KG1 (cell line): ENCODE data around the gene TNFRSF8.

Source experiments
- DNase-seq: peaks from one replicate; lab custom pipeline; 2025; lab: John Stamatoyannopoulos, UW

Gene TNFRSF8

DNA sequence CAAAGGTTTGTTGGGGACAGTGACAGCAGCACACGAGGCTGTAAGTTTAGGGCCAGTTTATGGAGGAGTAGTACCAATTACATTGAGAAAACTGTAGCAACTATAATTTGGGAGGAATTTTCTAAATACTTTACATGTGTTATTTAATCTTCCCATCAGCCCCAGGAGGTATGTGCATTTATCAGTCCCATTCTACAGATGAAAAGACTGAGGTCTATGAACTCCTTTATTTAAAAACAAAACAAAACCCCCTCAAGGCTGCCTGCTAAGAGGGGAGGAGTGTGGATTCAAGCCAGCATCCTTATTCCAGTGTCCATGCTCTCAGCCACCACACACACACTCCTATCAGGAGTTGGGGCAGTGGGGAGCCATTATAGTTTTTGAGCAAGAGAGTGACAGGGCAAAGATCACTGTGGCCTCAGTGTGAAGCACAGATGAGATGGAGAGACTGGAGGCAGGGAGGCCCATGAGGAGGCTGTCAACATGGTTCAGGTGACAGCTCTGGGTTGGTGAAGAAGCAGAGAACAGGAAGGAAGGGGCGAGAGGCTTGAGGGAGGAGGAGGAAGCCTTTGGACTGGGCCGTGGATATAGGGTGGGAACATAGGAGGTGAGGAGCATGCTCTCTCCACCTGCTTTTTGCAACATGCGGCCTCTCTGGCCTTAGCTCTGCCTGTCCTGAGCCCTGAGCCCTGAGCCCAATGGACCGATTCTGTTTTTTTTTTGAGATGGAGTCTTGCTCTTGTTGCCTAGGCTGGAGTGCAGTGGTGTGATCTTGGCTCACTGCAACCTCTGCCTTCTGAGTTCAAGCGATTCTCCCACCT is 113.4 kb downstream of the TNFRSF8 start:
- DNase-seq, result no peak

DNA sequence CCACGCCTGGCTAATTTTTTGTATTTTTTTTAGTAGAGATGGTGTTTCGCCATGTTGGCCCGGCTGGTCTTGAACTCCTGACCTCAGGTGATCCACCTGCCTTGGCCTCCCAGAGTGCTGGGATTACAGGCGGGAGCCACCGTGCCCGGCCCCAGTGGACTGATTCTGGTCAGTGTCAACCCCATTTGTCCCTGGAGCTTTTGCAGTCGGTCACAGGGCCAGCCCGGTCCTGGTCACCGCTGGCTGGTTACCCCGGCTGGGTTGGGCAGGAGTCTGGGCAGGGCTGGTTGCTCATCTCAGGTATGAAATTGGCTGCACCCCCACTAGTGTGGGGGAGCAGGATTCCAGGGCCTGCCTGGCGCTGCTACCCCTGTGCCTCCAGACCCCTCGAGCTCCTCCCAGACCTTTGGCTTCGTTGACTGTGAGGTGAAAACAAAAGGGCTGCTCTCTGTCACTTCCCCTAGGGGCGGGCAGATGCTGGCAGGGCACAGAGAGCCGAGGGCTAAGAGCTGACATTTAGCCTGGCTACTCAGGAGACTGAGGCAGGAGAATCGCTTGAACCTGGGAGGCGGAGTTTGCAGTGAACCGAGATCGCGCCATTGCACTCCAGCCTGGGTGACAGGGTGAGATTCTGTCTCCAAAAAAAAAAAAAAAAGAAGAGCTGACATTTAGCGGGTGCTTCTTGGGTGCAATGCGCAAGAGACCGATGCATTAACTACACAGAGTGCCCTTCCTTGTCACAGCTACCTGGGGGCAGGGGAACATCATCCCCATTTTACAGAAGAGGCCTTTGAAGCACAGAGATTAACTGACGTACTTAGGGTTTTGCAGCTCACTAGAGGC is 114.3 kb downstream of the TNFRSF8 start:
- no peak for DNase-seq

DNA sequence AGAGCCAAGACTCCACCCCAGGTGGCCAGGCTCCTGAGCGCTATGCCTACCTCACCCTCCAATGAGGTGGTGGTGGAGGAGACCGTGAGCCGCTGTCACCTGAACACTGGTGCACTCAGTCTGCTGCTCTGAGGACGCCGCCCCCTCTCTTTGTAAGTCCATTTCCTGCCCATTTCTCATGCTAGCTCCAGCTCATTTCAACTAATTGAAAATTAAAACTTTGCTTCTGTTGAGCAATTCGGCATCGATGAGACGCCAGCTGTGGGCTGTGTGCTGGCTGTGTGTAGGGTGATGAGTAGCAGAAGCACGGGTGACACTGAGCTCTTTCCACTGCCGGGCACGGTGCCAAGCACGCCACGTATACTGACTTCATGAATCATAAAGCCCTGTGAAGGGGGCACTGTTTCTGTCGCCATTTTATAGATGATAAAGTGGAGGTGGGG is 114.9 kb downstream of the TNFRSF8 start:
- DNase-seq, result no peak

DNA sequence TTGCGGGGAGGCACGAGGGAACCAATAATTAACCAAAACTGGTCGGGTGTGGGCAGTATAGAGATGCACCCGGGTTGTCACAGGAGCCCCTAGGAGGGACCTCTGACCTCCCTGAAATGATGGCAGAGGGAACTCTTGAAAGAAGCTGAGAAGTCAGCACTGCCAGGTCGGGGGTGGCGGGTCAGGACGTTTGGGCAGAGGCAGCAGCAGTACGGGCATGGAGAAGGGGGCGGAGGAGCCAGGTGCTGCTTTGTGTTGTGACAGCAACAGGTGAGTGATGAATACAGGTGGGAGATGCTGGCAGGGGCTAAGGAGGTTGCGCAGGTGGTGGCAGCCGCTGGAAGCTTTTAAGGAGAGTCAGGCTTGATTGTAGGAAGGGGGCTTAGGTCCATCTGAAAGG is 115.4 kb downstream of the TNFRSF8 start:
- DNase-seq, result no peak

DNA sequence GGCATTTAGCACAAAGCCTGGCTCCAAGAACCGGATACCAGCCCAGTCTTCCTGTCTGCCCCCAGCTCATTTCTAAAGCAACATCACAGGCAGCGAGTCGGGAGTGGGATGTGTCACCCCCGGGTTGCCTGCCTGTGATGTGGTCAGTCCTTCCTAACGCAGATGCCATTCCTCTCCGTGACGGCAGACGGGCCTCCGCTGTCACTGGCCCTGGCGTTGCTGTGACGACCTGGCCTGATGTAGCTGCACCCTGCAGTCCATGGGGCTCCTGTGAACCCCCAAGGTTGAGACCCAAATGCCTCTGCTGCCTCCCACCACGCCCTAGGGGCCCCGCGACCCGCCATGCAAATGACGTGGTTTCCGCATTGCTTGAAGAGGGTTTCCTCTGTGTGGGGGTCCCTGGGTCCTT is 116.0 kb downstream of the TNFRSF8 start:
- no peak for DNase-seq

DNA sequence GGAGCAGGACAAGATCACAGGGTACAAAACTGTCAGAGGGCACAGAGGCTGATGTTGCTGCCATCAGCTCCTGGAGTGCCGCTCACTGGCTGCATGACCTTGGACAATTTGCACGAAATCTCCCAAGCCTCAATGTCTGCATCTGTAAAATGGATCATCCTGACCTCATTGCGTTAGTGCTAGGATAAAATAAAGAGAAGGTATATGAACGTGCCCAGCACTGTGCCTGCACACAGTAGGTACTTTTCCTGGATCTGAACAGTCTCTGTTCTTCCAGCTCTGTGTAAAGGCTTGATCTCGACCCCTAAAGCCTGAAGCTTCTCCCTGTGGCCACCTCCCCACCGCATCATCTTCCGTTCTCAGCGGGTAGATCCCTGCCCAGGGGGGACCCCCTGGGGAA is 116.6 kb downstream of the TNFRSF8 start:
- no peak for DNase-seq

DNA sequence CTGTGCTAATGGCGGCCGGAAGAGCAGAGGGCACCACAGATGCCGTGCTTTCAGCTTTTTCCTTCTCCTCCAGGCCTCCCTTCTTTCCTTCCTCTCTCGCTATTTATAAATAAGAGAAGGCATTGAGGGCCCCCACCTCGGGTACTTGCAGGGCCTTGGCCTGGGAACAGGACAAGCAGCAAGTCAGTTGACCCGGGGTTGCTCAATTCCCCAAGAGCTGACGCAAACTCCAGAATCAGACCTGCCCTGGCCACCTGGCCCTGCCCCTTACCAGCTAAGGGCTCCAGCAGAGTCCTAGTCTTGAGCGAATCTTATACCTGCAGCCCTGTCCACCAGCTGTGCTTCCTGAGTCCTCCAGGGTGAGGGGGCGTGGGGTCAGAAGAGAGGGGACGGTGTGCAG is 117.2 kb downstream of the TNFRSF8 start:
- DNase-seq, result peak; percentile 6

DNA sequence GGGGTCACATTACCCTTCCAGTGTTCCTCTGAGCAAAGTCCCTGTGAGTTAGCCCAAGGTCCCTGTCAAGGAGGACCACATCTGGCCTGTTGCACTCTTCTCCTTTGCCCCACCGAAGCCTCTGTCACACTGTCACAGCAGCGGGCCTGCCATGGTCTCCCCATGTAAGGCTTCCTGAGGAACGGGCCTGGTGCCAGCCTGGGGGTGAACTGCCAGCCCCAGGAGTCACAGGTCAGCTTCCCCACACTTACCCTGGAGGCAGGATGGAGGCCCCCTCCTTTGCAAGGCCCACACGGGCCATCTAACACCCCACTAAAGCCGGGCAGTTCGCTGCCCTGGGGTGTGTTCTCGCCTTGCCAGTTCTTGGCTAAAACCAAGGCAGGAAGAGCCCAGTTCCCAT is 117.8 kb downstream of the TNFRSF8 start:
- no peak for DNase-seq

DNA sequence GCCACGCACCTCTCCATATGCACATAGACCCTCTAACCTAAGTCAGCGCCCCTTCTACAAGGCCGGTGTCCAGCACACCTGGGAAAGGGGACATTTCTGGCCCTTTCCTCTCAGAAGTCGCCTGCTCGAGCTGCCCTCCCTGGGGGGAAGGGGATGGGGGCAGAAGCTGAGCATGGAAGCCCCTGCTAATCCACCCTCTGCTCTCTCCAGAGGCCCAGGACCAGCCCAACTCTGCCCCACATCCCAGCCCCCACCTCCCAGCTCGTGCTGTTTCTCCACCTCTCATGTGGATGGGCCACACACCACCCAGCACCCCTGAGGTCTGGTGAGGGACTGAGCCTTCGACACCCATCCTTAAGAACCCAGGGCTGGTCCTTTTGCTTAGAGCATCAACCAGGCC is 118.5 kb downstream of the TNFRSF8 start:
- DNase-seq, result no peak

DNA sequence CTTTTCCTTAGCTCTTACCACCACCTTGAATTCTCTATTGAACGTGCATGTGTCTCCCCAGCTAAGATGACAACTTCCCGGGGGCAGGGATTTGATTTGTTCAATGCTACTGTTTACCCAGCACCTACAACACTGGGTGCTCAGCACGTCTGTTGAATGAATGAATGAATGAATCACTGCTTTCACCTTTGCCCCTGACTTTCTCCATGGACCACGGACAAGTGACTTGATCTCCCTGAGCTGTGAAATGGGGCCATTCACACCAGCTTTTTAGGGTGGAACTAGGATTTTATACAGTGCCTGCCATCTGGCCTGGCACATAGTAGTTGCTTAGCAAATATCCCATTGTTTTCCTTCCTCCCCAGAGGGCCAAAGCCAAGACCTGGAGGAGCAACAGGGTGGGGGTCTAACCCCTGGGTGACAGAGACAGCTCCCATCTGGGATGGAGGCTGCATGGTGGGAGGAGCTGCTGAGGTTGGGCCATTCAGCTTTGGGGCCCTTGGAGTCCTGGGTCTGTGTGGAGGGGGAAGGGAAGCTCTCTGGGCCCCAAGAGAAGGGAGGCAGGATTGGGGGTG is 119.4 kb downstream of the TNFRSF8 start:
- DNase-seq, result no peak

DNA sequence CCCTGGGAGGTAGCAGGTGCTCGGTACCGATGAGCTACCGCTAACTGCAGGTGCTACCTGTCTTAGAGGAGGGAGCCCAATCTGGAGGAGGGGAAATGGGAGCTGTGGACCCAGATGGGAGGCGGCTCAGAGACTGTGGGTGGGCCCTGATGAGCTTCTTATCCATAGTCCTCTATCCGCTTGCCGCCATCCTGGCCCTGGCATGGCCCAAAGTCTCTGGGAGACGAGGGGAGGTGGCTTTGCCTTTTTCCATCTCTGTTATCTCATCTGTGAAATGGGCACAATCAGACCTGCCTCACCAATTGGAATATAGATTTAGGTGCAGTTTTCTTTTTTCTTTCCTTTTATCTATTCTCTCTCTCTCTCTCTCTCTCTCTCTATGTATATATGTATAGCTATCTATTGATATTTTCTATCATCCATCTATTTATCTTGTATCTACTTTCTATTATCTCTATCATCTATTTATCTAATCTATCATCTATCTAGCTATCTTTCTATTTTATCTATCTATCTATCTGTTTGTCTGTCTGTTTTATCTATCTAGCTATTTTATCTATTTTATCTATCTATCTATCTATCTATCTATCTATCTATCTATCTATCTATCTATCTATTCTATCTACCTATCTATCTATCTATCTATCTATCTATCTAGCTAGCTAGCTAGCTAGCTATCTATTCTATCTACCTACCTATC is 120.1 kb downstream of the TNFRSF8 start:
- no peak for DNase-seq

DNA sequence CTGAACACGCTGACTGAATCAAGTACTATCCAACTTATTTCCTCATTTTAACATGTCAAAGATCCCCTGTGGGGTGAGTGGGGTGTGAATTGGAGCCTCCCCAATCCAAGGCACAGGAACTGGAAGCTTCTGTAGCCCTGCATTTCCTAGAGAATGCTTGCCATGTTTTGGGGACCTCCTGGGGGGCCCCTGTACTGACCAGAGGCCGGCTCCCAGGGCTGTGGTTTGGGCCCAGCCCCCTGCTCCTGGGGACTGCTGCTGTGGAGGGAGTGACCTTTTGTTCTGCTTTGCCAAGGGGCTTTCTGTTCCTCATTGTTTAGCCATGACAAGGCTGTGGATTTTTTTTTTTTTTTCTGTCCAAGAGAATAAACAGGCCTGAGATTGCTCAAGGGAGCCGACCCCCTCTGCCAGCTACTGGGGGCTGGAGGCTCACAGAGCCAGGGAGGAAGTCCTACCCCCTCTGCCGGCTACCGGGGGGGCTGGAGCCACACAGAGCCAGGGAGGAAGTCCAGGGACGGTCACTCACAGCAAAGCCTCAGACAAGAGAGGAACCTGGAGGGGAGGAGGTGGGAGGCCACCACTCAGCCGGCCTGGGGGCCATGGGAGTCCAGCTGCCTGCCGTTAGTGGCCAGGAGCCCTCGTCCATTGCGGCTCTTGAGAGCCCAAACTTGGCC is 121.0 kb downstream of the TNFRSF8 start:
- no peak for DNase-seq

DNA sequence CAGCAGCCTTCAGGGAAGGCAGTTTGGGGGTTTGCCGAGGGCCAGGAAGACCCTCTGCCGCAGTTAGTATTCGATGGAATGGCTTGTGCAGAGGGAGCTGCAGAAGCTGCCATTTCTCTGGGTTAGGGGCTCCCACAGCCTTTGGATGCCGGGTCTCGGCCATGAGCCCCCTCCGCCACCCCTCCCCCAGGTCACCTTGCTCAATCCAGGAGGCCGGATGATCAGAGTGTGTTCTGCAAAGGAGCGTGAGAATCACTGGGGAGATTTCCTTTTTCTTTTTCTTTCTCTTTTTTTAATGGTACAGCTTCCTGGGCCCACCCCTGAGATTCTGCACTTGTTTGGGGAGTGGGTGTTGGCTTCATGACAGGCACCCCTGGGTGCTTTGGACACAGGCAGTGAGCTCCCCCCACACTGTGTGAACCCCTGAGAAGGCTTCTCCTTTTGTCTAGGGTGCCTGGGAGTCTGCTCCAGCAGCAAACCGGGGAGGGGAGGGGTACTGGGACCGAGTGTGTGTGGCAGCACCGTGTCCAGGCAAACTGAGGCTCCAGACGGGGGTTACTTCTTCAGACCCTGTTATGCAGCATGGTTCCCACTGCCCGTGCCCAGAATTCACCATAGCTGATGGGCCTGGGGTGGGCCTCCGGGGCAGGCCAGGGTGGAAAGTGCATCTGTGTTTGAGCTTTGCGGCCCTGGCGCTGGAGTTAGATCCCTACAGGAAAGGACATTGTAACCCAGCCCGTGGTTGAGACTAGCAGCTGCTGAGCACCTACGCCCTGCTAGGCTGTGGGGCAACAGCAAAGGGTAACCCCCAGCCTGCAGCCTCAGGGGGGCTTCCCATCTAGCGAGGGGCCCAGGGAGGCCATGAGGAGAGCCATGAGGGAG is 122.2 kb downstream of the TNFRSF8 start:
- no peak for DNase-seq

DNA sequence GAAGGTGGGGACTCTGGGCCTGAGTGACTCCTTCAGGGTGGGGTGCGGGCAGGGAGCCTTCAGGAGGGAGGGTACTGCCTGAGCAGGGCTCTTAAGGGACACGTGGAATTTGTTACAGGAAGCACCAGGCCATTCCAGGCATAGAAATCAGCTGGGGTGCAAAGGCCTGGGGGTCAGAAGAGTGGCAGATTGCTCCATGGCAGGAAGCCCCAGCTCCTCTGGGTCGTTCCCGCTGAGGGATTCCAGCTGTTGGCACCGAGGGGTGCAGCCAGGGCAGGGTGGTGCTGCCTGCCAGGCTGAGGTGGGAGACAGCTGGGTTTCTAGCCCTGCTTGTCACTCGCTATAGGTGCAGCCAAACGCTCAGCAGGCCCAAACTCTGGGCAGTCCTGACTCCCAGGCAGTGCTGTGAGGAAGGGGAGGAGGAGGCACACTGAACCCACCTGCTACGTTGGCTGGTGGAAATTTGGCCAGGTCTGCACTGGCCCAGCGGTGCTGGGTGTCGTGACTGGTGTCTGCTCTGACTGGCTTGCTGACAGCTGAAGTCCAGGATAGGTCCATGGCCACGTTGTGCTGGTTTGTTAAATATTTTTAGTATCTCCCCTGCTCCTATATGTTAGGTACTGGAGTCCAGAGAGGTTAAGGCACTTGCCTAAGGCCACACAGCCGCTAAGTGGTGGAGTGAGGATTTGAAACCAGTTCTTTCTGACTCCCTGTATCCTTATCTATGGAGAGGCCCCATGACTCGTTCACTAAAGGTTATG is 123.0 kb downstream of the TNFRSF8 start:
- no peak for DNase-seq

DNA sequence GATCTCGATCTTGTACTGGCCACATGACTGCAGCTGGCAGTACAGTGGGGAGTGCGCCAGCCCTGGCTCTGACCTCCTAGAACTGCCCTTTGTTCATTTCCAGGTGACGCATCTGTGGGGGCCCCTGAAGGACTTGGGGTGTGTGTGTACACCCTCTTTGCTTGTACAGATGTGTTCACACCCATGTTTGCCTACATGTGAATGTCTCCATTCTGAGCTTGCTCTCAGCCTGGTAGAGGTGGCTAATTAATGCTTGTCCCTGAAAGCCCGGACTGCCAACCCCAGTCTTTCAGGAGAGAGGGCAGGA is 123.5 kb downstream of the TNFRSF8 start:
- no peak for DNase-seq

DNA sequence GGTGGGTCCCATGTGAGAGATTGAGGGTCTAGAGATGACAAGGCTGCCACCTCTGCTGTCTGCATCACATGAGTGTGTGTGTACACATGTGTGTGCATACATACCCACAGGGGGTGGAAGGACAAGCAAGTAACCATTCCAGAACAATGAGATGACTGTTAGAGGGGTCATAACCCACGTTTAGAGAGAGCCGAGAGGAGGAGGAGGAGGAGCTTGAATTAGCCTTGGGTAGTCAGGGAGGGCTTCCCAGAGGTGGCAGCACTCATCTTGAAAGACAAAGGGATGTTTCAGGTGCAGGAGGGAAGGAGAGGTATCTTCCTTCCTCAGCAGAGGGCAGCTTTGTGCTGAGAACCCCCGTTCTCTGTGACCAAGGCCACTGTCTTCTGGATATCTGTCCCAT is 125.0 kb downstream of the TNFRSF8 start:
- DNase-seq, result no peak

DNA sequence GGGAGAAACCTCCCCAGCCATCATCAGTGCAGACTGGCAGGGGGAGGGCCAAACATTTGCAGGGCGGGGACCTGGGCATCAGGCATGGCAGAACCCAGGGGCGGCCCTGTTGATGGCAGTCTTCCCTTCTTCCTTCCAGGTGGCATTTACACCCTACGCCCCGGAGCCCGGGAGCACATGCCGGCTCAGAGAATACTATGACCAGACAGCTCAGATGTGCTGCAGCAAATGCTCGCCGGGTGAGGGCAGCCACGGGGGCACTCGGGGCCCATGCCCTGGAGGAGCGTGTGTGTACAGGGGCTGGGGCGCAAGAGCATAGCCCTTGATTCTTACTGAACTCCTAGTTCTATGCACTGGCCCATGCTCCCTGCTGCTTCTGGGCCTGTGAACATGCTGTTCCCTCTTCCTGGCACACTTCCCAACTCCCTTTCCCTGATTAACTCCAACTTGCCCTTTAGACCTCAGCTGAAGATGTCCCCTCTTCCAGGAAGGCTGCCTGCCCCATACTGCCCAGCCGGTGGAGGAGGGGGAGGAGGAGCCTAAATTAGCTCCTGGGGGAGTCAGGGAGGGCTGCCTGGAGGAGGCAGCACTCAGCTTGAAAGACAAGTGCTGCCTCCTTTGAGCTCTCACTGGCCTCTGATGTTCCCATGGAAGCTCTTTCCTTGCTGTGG is 125.7 kb downstream of the TNFRSF8 start:
- DNase-seq, result no peak

DNA sequence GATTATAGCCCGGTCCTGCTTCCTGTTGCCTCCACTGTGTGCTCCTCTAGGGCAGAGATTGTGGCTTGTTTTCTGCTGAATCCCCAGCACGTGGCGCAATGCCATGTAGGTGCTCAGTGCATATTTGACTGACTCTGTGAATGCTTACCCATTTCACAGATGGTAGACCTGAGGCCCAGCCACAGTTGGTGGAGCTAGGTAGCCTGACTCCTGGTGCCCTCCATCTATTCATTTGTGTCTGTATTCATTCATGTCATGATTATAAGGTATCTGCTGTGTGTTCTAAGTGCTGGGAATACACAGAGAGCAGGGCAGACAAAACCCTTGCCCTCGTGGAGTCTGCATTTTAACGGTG is 126.2 kb downstream of the TNFRSF8 start:
- DNase-seq, result no peak

DNA sequence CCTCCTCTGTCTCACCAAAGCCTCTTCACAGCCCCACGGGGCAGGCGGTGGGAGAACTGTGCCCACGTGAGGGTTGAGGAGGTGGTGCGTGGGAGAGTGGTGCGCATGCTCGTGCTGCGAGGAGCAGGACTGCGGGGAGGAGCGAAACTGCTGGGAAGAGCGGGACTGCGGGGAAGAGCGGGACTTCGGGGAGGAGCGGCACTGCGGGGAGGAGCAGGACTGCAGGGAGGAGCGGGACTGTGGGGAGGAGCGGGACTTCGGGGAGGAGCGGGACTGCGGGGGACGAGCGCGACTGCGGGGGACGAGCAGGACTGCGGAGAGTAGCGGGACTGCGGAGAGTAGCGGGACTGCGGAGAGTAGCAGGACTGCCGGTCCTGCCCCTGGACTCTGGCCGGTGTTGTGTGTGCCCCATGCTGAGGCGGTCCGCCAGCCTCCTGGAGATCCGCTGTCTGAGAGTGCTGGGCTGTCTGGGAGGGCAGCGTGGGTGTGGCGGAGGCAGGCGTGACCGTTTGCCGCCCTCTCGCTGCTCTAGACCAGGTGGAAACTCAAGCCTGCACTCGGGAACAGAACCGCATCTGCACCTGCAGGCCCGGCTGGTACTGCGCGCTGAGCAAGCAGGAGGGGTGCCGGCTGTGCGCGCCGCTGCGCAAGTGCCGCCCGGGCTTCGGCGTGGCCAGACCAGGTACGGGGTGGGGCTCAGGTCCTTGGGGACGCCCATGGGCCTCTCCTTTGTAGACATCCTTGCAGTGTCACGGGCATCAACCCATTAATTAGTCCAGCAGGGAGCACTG is 128.3 kb downstream of the TNFRSF8 start:
- DNase-seq, result no peak
